PFSK-1 (cell line): ENCODE data around the gene ANGPT4.

Experiments used
- FOXP2 ChIP-seq: optimal IDR thresholded peaks from 2 replicates; pipeline ENCODE3; 2011; ENCODE audit warnings: borderline replicate concordance, control low read depth, inconsistent platforms; ENCODE audit not compliant: insufficient read depth; ENCODE audit errors: extremely low read length, extremely low read depth
- POLR2AphosphoS5 ChIP-seq: IDR thresholded peaks from 2 replicates; pipeline ENCODE4 v1.6.1; 2012; ENCODE audit warnings: low read depth, mild to moderate bottlenecking, control low read depth, low read length, moderate library complexity
- SIN3A ChIP-seq: IDR thresholded peaks from 2 replicates; pipeline ENCODE4 v1.6.1; 2012; ENCODE audit warnings: mild to moderate bottlenecking, low read length, moderate library complexity, borderline replicate concordance; ENCODE audit not compliant: insufficient read depth
- TAF1 ChIP-seq: IDR thresholded peaks from 2 replicates; pipeline ENCODE4 v1.6.1; 2012; ENCODE audit warnings: low read length, control low read depth, borderline replicate concordance; ENCODE audit not compliant: insufficient read depth
- TF ChIP-seq, protein P1 (sequence below), 2 experiments: IDR thresholded peaks; 2 replicates each; pipeline versions ENCODE4 v1.6.1 to v1.8.0; 2011 to 2012; ENCODE audit warnings: low read depth in 2 of 2, low read length in 2 of 2, control low read depth in 1 of 2, inconsistent platforms in 1 of 2, mild to moderate bottlenecking in 1 of 2, moderate library complexity in 1 of 2; ENCODE audit not compliant: insufficient read depth in 1 of 2

DNA sequence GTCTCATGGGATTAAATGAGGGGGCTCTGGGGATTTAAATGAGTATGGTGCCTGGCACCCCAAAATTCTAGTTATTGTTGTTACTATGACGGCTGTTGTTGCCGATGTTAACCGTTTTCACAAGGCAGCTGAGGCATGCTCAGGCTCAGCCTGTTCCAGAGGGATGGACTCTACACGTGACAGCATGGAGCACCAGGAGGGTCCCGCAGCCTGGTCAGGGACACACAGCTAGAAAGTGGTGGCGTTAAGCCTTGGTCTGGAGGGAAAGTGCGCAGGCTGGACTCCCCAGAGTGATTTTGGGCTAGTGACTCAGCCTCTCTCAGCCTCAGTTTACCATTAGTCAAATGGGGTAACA lies 75.7 kb downstream of the ANGPT4 start:
- TF ChIP-seq POLR2AphosphoS5, result no peak
- TF ChIP-seq TAF1, result no peak
- TF ChIP-seq, protein P1, sequence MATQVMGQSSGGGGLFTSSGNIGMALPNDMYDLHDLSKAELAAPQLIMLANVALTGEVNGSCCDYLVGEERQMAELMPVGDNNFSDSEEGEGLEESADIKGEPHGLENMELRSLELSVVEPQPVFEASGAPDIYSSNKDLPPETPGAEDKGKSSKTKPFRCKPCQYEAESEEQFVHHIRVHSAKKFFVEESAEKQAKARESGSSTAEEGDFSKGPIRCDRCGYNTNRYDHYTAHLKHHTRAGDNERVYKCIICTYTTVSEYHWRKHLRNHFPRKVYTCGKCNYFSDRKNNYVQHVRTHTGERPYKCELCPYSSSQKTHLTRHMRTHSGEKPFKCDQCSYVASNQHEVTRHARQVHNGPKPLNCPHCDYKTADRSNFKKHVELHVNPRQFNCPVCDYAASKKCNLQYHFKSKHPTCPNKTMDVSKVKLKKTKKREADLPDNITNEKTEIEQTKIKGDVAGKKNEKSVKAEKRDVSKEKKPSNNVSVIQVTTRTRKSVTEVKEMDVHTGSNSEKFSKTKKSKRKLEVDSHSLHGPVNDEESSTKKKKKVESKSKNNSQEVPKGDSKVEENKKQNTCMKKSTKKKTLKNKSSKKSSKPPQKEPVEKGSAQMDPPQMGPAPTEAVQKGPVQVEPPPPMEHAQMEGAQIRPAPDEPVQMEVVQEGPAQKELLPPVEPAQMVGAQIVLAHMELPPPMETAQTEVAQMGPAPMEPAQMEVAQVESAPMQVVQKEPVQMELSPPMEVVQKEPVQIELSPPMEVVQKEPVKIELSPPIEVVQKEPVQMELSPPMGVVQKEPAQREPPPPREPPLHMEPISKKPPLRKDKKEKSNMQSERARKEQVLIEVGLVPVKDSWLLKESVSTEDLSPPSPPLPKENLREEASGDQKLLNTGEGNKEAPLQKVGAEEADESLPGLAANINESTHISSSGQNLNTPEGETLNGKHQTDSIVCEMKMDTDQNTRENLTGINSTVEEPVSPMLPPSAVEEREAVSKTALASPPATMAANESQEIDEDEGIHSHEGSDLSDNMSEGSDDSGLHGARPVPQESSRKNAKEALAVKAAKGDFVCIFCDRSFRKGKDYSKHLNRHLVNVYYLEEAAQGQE (IDR thresholded peaks at IDR 0.05; ENCODE audit: insufficient read depth in 1 of 2, low read depth in 2 of 2, low read length in 2 of 2), result no peak
- TF ChIP-seq SIN3A, result no peak
- TF ChIP-seq FOXP2, result no peak
